Measurements from ENCODE around the gene RAB8A.
"Not testable (repeated sequence)": the region's sequence is repeated elsewhere in the genome, so short reads cannot be mapped to it uniquely, and the experiment has no call there.

Gene RAB8A

GRCh38 chr19:16112778-16113177 is 1.1 kb downstream of the RAB8A start:
- DNase-seq (ENCODE audit: low read depth in 2 of 2) = no peak

- DNase-seq (ENCODE audit: low read depth in 2 of 2) = no peak
Measured at GRCh38 chr19:16113727-16114126, 2.0 kb downstream of the RAB8A start.

GRCh38 chr19:16115301-16116039 is 3.8 kb downstream of the RAB8A start:
- no peak for DNase-seq (ENCODE audit: low read depth in 2 of 2)

GRCh38 chr19:16116067-16116466 is 4.4 kb downstream of the RAB8A start:
- DNase-seq (ENCODE audit: low read depth in 2 of 2) = no peak

GRCh38 chr19:16117594-16118033 is 5.9 kb downstream of the RAB8A start:
- no peak for DNase-seq (ENCODE audit: low read depth in 2 of 2)

GRCh38 chr19:16118489-16119033 is 6.9 kb downstream of the RAB8A start:
- peak in 1 of 2 experiments; percentile 58 for DNase-seq (ENCODE audit: low read depth in 2 of 2)

GRCh38 chr19:16119075-16119857 is 7.6 kb downstream of the RAB8A start:
- DNase-seq (ENCODE audit: low read depth in 2 of 2) = not testable (repeated sequence)

- no peak for DNase-seq (ENCODE audit: low read depth in 2 of 2)
Measured at GRCh38 chr19:16121141-16121540, 9.5 kb downstream of the RAB8A start.

GRCh38 chr19:16121967-16122366 is 10.3 kb downstream of the RAB8A start:
- no peak for DNase-seq (ENCODE audit: low read depth in 2 of 2)

GRCh38 chr19:16124953-16125352 is 13.3 kb downstream of the RAB8A start:
- DNase-seq (ENCODE audit: low read depth in 2 of 2) = no peak

- no peak for DNase-seq (ENCODE audit: low read depth in 2 of 2)
Measured at GRCh38 chr19:16125737-16126495, 14.2 kb downstream of the RAB8A start.

GRCh38 chr19:16127080-16127479 is 15.4 kb downstream of the RAB8A start:
- no peak for DNase-seq (ENCODE audit: low read depth in 2 of 2)

- DNase-seq (ENCODE audit: low read depth in 2 of 2) = no peak
Measured at GRCh38 chr19:16127776-16128371, 16.2 kb downstream of the RAB8A start.

- DNase-seq (ENCODE audit: low read depth in 2 of 2) = no peak
Measured at GRCh38 chr19:16131648-16132047, 20.0 kb downstream of the RAB8A start.

- no peak for DNase-seq (ENCODE audit: low read depth in 2 of 2)
Measured at GRCh38 chr19:16133818-16134217, 22.1 kb downstream of the RAB8A start.

- DNase-seq (ENCODE audit: low read depth in 2 of 2) = no peak
Measured at GRCh38 chr19:16134510-16134909, 22.8 kb downstream of the RAB8A start.

GRCh38 chr19:16135430-16136127 is 23.9 kb downstream of the RAB8A start:
- no peak for DNase-seq (ENCODE audit: low read depth in 2 of 2)

GRCh38 chr19:16136185-16136999 is 24.7 kb downstream of the RAB8A start:
- no peak for DNase-seq (ENCODE audit: low read depth in 2 of 2)

- DNase-seq (ENCODE audit: low read depth in 2 of 2) = no peak
Measured at GRCh38 chr19:16139752-16140151, 28.1 kb downstream of the RAB8A start.

GRCh38 chr19:16141043-16141442 is 29.4 kb downstream of the RAB8A start:
- no peak for DNase-seq (ENCODE audit: low read depth in 2 of 2)

All from stimulated activated CD4-positive, alpha-beta T cell treated with anti-CD3 and anti-CD28 coated beads, Interleukin-12 subunit alpha, Interleukin-12 subunit beta, amount 100 ng/mL, for 24 hours (primary cell).